Activated naive CD8-positive, alpha-beta T cell treated with anti-CD3 and anti-CD28 coated beads, Interleukin-2, amount 50 U/mL, for 24 hours (primary cell): ENCODE data around the gene GLB1L3.
"Not testable (repeated sequence)": the region's sequence is repeated elsewhere in the genome, so short reads cannot be mapped to it uniquely, and the experiment has no call there.

Experiments used
- ATAC-seq: fragments of 150-1000 bp; cut with Tn5 transposase; one replicate; pipeline ENCODE4 v1.10.0; 2021
- DNase-seq: peaks from one replicate; pipeline ENCODE4 v3.0.0; 2021
- H3K27ac Mint-ChIP-seq: one replicate; pipeline ENCODE4 v1.8.0; 2021; ENCODE audit warnings: mild to moderate bottlenecking, mixed read lengths
- H3K27me3 Mint-ChIP-seq: one replicate; pipeline ENCODE4 v1.8.0; 2021; ENCODE audit warnings: mixed read lengths
- H3K36me3 Mint-ChIP-seq: one replicate; pipeline ENCODE4 v1.8.0; 2021; ENCODE audit warnings: low read depth, mixed read lengths
- H3K4me1 Mint-ChIP-seq: one replicate; pipeline ENCODE4 v1.8.0; 2021; ENCODE audit warnings: mixed read lengths
- H3K4me3 Mint-ChIP-seq: one replicate; pipeline ENCODE4 v1.8.0; 2021; ENCODE audit warnings: mild to moderate bottlenecking, moderate library complexity, mixed read lengths
- H3K9me3 Mint-ChIP-seq: one replicate; pipeline ENCODE4 v1.8.0; 2021; ENCODE audit warnings: mixed read lengths

GLB1L3 gene

GRCh38 chr11:134293119-134294113 lies 17.2 kb downstream of the GLB1L3 start:
- no peaks in the 10 kb centered on the region for H3K9me3 Mint-ChIP-seq
- DNase-seq = no peak
- no peak overlapping the region for H3K4me3 Mint-ChIP-seq
- H3K4me1 Mint-ChIP-seq = no peaks in the 10 kb centered on the region
- no peak overlapping the region for H3K27ac Mint-ChIP-seq
- H3K36me3 Mint-ChIP-seq = no peaks in the 10 kb centered on the region
- no peak for ATAC-seq
- H3K27me3 Mint-ChIP-seq = no peaks in the 10 kb centered on the region

- H3K27ac Mint-ChIP-seq = no peak overlapping the region
- no peaks in the 10 kb centered on the region for H3K4me1 Mint-ChIP-seq
- no peaks in the 10 kb centered on the region for H3K27me3 Mint-ChIP-seq
- H3K36me3 Mint-ChIP-seq = no peaks in the 10 kb centered on the region
- no peaks in the 10 kb centered on the region for H3K9me3 Mint-ChIP-seq
- ATAC-seq (no peak), DNase-seq (no peak)
- H3K4me3 Mint-ChIP-seq = no peak overlapping the region
These were observed 18.5 kb downstream of the GLB1L3 start for GRCh38 chr11:134294664-134295063.

- DNase-seq (no peak), ATAC-seq (no peak)
- H3K4me3 Mint-ChIP-seq = no peak overlapping the region
- peaks cover 4% of the 10 kb centered on the region for H3K36me3 Mint-ChIP-seq
- H3K4me1 Mint-ChIP-seq = no peaks in the 10 kb centered on the region
- H3K27ac Mint-ChIP-seq = no peak overlapping the region
- no peaks in the 10 kb centered on the region for H3K27me3 Mint-ChIP-seq
- H3K9me3 Mint-ChIP-seq = peaks cover 7% of the 10 kb centered on the region
These were observed 36.0 kb downstream of the GLB1L3 start for GRCh38 chr11:134312223-134312622.

- no peak overlapping the region for H3K4me3 Mint-ChIP-seq
These were observed 36.6 kb downstream of the GLB1L3 start for GRCh38 chr11:134312807-134313206.

GRCh38 chr11:134313379-134313778 lies 37.2 kb downstream of the GLB1L3 start:
- Mint-ChIP-seq H3K36me3 (peaks cover 7% of the 10 kb centered on the region), H3K27me3 (no peaks in the 10 kb centered on the region), H3K4me3 (no peak overlapping the region), H3K4me1 (no peaks in the 10 kb centered on the region), H3K27ac (no peak overlapping the region), H3K9me3 (peaks cover 17% of the 10 kb centered on the region)
- DNase-seq (no peak), ATAC-seq (no peak)

More at GRCh38 chr11:134312807-134313206, 36.6 kb downstream of the GLB1L3 start:
- Mint-ChIP-seq H3K27ac (no peak overlapping the region), H3K9me3 (peaks cover 12% of the 10 kb centered on the region), H3K4me1 (no peaks in the 10 kb centered on the region), H3K36me3 (peaks cover 5% of the 10 kb centered on the region), H3K27me3 (no peaks in the 10 kb centered on the region)
- DNase-seq (no peak), ATAC-seq (no peak)

- no peak for ATAC-seq
- no peaks in the 10 kb centered on the region for H3K4me1 Mint-ChIP-seq
- peaks cover 13% of the 10 kb centered on the region for H3K36me3 Mint-ChIP-seq
- H3K27me3 Mint-ChIP-seq = no peaks in the 10 kb centered on the region
- H3K27ac Mint-ChIP-seq = no peak overlapping the region
- peaks cover 20% of the 10 kb centered on the region for H3K9me3 Mint-ChIP-seq
- H3K4me3 Mint-ChIP-seq = no peak overlapping the region
- DNase-seq = no peak
These were observed 37.8 kb downstream of the GLB1L3 start for GRCh38 chr11:134313821-134314607.

- H3K4me1 Mint-ChIP-seq = no peaks in the 10 kb centered on the region
- no peak for ATAC-seq
These were observed 40.9 kb downstream of the GLB1L3 start for GRCh38 chr11:134317103-134317502.

GRCh38 chr11:134321373-134321772 lies 45.2 kb downstream of the GLB1L3 start:
- ATAC-seq, H3K27me3 Mint-ChIP-seq: not testable (repeated sequence)

More at GRCh38 chr11:134317103-134317502, 40.9 kb downstream of the GLB1L3 start:
- DNase-seq = no peak
- Mint-ChIP-seq H3K9me3 (peaks cover 29% of the 10 kb centered on the region), H3K27ac (no peak overlapping the region), H3K27me3 (peaks cover 2% of the 10 kb centered on the region), H3K36me3 (peaks cover 29% of the 10 kb centered on the region), H3K4me3 (no peak overlapping the region)

GRCh38 chr11:134322553-134322952 lies 46.4 kb downstream of the GLB1L3 start:
- ATAC-seq = no peak
- Mint-ChIP-seq H3K36me3 (peaks cover 27% of the 10 kb centered on the region), H3K4me1 (no peaks in the 10 kb centered on the region), H3K9me3 (peaks cover 19% of the 10 kb centered on the region), H3K27me3 (peaks cover 2% of the 10 kb centered on the region), H3K27ac (no peak overlapping the region), H3K4me3 (no peak overlapping the region)
- no peak for DNase-seq

More at GRCh38 chr11:134321373-134321772, 45.2 kb downstream of the GLB1L3 start:
- not testable (repeated sequence) for H3K4me1 Mint-ChIP-seq, DNase-seq, H3K27ac Mint-ChIP-seq, H3K4me3 Mint-ChIP-seq
- H3K9me3 Mint-ChIP-seq = peaks cover 29% of the 10 kb centered on the region
- H3K36me3 Mint-ChIP-seq = peaks cover 29% of the 10 kb centered on the region

- Mint-ChIP-seq H3K9me3 (no peaks in the 10 kb centered on the region), H3K4me1 (peaks cover 10% of the 10 kb centered on the region), H3K27ac (no peak overlapping the region), H3K4me3 (no peak overlapping the region), H3K36me3 (no peaks in the 10 kb centered on the region), H3K27me3 (peaks cover 25% of the 10 kb centered on the region)
- DNase-seq (no peak), ATAC-seq (no peak)
These were observed 52.3 kb downstream of the GLB1L3 start for GRCh38 chr11:134328433-134328832.

- no peak for DNase-seq
- Mint-ChIP-seq H3K36me3 (no peaks in the 10 kb centered on the region), H3K4me3 (peak overlapping the region; percentile 78), H3K27ac (no peak overlapping the region), H3K9me3 (no peaks in the 10 kb centered on the region), H3K27me3 (peaks cover 37% of the 10 kb centered on the region), H3K4me1 (peaks cover 10% of the 10 kb centered on the region)
- ATAC-seq = no peak
These were observed 54.6 kb downstream of the GLB1L3 start for GRCh38 chr11:134330611-134331353.

GRCh38 chr11:134331354-134332188 lies 55.4 kb downstream of the GLB1L3 start, which contains the start of gene GLB1L2:
TSS of gene GLB1L2 (plus strand) at chr11:134331988. CDS start at chr11:134332062, 74 bp downstream.
- ATAC-seq (peak; percentile 93), DNase-seq (peak; percentile 73)
- H3K4me1 Mint-ChIP-seq = peaks cover 10% of the 10 kb centered on the region
- no peak within 1 kb of the TSS for H3K27ac Mint-ChIP-seq
- H3K9me3 Mint-ChIP-seq = no peaks in the 10 kb centered on the region
- peaks cover 37% of the 10 kb centered on the region for H3K27me3 Mint-ChIP-seq
- peak within 1 kb of the TSS; percentile 78 for H3K4me3 Mint-ChIP-seq
- H3K36me3 Mint-ChIP-seq = no peaks in the 10 kb centered on the region

- Mint-ChIP-seq H3K4me3 (peak overlapping the region; percentile 77), H3K27ac (no peak overlapping the region), H3K9me3 (no peaks in the 10 kb centered on the region), H3K4me1 (peaks cover 10% of the 10 kb centered on the region), H3K27me3 (peaks cover 37% of the 10 kb centered on the region), H3K36me3 (no peaks in the 10 kb centered on the region)
- ATAC-seq = peak; percentile 30
- DNase-seq = peak; percentile 23
These were observed 56.0 kb downstream of the GLB1L3 start for GRCh38 chr11:134332189-134332631.
